ENCODE results near the gene ZDHHC9. TPM values are rescaled to one million over a fixed set of nuclear protein-coding genes. Genes with fewer than 3 reads are reported as not detected.
A peak's percentile ranks its signal among the peaks of the same experiment; 100 is the strongest.

The ZDHHC9 gene
- total RNA-seq, 1 donor from 2014 or later, result 14.6 TPM

DNA sequence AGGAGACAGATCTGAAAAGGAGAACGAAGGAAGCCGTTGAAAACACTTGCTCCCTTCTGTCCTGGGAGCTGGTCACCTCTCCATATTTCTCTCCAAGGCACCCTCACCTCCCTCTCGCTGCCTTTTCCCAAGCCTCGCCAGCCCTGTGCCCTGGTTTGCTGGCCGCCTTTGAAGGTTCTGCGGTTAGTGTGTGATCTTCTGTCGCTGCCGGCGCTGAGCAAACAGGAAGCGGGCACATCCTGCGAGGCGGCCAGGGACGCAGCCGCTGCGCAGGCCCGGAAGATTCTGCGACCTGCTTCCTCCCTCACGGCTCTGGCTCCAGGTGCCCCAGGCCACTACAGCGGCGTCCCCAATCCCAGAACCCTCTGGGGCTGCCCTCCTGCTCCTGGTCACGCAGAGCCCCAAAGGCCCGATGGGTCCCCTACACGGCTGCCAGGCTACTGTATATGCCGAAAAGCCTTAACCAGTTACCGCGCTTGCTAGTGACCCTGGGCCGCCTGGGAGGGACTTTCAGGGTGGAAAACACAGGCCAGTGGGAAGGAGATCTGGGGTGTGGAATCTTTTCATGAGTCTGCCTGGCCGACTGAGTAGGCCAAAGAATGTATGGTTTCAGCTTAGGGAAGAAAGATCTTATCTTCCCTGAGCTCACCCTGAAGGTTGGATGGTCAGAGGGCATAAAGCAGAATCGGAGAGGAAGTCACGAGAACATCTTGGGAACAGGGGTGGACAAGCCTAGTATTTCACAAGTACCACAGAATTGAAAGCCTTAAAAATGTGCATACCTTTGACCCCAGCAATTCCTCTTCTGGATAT lies 66.3 kb downstream of the ZDHHC9 start:
- Mint-ChIP-seq H3K4me1 (peaks cover 46% of the 10 kb centered on the region), H3K27ac (peak overlapping the region; percentile 95), H3K27me3 (no peaks in the 10 kb centered on the region), H3K36me3 (ENCODE audit: low read depth) (peaks cover 17% of the 10 kb centered on the region), H3K9me3 (peaks cover 4% of the 10 kb centered on the region), H3K4me3 (peak overlapping the region; percentile 84)
- DNase-seq, result peak; percentile 91
- intact Hi-C loops (cut with micrococcal nuclease), result loop anchor here (10.0 kb wide), 1 partner anchor 397 kb away; the partner anchor contains the start of gene RAB33A

DNA sequence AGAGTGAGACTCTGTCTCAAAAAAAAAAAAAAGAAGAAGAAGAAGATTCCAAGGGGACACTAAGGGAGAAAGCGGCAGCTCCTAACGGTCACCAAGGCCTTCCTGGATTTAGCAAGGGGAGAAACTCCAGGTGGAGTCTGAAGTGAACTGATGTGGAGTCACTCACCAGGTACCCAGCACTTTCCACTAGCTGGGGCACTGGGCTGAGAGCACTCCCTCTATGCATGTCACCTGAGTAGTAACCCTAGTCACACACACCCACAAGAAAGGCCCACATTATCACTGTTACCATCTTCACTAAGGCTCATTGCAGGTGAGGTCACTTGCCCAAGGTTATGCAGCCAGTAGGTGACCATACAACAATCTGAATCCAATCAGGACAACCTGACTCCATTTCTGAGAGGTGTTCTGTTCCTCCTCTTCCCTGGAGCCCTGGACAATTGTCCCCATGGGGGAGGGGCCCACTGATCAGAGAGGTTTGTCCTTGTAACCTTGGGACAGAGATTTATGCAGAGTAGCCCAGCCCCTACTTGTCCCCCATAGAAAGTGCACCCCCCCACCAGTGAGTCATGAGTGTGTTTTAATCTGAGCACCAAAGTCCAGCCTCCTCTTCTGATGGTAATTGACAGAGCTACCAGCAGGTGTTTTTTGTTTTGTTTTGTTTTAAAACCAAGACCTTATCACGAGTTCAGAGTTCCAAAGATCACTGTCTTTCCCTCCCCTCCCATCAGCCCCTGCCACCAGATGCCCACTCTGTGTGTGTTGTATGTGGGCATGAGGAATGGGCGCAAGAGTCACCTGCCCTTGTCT lies 69.8 kb downstream of the ZDHHC9 start:
- Mint-ChIP-seq H3K4me1 (peaks cover 53% of the 10 kb centered on the region), H3K9me3 (no peaks in the 10 kb centered on the region), H3K27ac (peak overlapping the region; percentile 95), H3K4me3 (peak overlapping the region; percentile 28), H3K36me3 (ENCODE audit: low read depth) (no peaks in the 10 kb centered on the region), H3K27me3 (no peaks in the 10 kb centered on the region)
- DNase-seq, result peak; percentile 64
- intact Hi-C loops (cut with micrococcal nuclease), result loop anchor here (10.0 kb wide), 1 partner anchor 401 kb away; the partner anchor contains the start of gene RAB33A

DNA sequence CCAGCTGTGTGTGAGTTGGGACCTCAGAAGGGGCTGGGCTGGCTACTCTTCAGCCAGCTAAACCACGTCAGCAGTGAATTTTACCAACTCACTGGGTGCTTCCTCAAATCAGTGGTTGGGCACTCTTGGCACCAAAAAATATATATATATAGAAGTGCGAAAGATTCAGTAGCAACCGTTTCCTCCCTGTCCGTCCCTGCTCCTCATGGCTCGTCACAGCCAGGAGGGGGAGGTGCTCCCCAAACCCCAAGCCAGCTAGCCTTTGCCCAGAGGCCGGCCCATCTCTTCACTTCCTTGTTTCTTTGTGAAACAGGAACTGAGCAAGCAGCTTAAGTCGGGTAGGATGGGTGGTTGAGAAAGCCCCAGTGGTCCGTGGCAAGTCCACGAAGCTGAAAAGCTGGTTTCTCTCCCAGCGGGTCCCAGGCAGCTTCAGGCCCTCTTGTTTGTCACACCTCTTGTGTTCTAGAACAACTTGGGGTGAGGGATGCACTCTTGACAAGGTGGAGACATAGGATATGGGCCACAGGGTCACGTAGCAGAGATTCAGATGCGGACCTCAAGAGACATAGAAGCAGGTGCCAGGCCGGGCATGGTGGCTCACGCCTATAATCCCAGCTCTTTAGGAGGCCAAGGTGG lies 70.8 kb downstream of the ZDHHC9 start:
- no peaks in the 10 kb centered on the region for H3K9me3 Mint-ChIP-seq
- intact Hi-C loops (cut with micrococcal nuclease), result loop anchor here (10.0 kb wide), 1 partner anchor 402 kb away; the partner anchor contains the start of gene RAB33A
- H3K27ac Mint-ChIP-seq, result peak overlapping the region; percentile 95
- peaks cover 57% of the 10 kb centered on the region for H3K4me1 Mint-ChIP-seq
- peak overlapping the region; percentile 60 for H3K4me3 Mint-ChIP-seq
- DNase-seq, result peak; percentile 81
- no peaks in the 10 kb centered on the region for H3K36me3 Mint-ChIP-seq (ENCODE audit: low read depth)
- H3K27me3 Mint-ChIP-seq, result no peaks in the 10 kb centered on the region

DNA sequence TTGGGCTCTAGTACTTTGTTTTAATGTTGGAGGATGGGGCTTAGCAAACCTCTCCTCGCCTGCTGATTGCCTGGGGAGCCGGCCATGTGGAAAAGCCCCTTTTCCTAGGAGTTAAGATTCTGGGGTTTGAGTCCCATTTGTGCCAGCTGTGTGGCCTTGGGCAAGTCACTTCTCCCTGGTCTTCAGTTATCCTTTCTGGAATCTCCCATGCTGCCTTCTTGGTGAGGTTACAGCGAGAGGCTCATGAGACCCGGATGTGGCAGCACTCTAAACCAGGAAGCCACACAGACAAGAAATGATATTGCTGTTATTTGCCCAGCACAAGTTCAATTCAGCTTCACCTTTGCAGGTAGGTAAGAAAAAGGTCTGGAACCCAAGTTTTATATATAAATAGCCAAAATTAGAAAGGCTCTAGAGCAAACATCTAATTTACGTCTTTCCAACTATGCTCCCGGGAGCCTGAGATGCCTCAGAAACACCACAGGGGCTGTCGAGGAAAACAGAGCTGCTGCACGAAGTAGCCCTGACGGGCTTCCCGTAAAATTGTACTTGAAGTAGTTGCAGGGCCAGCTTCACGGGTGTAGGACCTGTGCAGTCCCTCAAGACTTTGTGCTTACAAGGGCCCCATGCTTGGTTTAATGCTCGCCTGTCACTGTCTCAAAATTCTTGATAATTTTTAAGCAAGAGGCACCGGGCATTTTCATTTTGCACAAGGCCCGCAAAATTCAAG lies 72.3 kb downstream of the ZDHHC9 start:
- H3K36me3 Mint-ChIP-seq (ENCODE audit: low read depth), result no peaks in the 10 kb centered on the region
- no peaks in the 10 kb centered on the region for H3K9me3 Mint-ChIP-seq
- peaks cover 55% of the 10 kb centered on the region for H3K4me1 Mint-ChIP-seq
- DNase-seq, result peak; percentile 79
- intact Hi-C loops (cut with micrococcal nuclease), result loop anchor here (10.0 kb wide), 1 partner anchor 403 kb away; the partner anchor contains the start of gene RAB33A
- peak overlapping the region; percentile 58 for H3K4me3 Mint-ChIP-seq
- H3K27me3 Mint-ChIP-seq, result no peaks in the 10 kb centered on the region
- peak overlapping the region; percentile 94 for H3K27ac Mint-ChIP-seq

DNA sequence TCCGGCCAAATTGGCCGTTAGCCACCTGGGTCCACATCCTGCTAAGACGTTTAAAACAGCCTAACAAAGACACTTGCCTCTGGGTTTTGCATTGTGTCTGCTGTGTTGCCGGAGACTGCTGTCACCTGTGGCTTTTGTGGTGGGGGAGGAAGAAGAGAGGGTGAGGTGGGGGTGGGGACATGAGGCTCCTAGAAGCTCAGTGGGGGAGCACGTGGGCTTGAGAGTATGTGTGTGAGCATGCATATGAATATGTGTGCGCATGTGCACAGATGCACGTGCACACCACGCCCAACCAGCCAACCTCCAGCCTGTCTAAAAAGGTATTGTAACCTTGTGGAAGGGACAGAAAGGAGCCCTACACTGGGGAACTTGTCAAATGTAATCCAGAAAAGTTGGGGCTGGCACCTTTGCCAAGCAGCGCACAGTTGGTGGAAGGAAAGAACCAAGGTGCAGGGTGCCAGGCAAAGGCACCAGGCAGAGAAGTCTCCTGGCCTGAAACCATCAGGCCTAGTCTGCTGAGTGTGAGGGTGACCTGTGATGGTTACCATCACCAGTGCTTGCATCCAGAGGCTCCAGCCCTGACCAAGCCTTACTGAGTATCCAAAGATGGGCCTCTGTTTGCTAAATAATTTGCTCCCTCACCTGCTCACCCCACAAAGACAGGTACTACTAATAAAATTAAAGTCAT lies 74.1 kb downstream of the ZDHHC9 start:
- Mint-ChIP-seq H3K4me1 (peaks cover 50% of the 10 kb centered on the region), H3K27me3 (no peaks in the 10 kb centered on the region), H3K36me3 (ENCODE audit: low read depth) (no peaks in the 10 kb centered on the region), H3K4me3 (peak overlapping the region; percentile 45), H3K9me3 (no peaks in the 10 kb centered on the region), H3K27ac (peak overlapping the region; percentile 90)
- peak; percentile 90 for DNase-seq
- intact Hi-C loops (cut with micrococcal nuclease), result loop anchor here (1.0 to 10.0 kb wide), 3 partner anchors 9 to 405 kb away; partner anchors contain the start of gene RAB33A

DNA sequence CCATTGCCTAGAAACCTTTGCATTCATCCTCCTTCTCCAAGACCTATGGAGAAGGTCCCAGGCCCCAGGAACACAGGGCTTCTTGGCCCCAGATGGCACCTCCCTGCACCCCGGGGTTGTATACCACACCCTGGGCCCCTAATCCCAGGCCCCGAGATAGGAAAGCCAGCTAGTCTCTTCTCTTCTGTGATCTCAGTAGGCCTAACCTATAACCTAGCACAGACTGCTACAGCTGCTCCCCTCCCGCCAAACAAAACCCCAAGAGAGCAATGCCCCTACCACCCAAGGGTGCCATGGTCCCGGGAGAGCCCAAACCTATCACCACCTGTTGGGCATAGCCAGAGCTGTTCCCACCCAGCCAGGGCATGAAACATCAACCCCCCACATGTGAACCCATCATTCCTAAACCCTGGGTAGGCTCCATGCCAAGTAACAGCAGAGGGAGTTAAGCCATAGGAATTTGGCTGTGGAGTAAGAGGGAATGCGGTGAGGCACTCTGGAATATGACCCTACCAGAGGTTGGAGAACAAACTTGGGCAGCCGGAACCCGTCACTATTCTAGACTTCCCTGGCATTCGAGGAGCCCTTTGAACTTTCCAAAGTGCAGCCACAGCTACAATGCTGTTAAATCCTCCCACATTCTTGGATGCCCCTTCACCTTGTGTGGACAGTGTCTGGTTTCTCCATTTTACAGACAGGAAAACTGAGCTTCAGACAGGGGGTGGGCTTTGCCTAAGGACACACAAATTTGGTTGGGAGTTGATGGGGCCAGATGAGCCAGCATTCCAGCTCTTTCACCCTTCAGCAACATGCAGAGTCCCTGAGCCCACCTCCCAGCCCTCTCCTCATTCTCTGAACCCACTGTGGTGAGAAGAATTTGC lies 74.9 kb downstream of the ZDHHC9 start:
- Mint-ChIP-seq H3K36me3 (ENCODE audit: low read depth) (no peaks in the 10 kb centered on the region), H3K27me3 (no peaks in the 10 kb centered on the region), H3K9me3 (no peaks in the 10 kb centered on the region), H3K4me1 (peaks cover 43% of the 10 kb centered on the region), H3K4me3 (peak overlapping the region; percentile 48), H3K27ac (peak overlapping the region; percentile 90)
- no peak for DNase-seq
- intact Hi-C loops (cut with micrococcal nuclease), result loop anchor here (1.0 kb wide), 2 partner anchors 9 to 12 kb away; no protein-coding TSS in a partner anchor

DNA sequence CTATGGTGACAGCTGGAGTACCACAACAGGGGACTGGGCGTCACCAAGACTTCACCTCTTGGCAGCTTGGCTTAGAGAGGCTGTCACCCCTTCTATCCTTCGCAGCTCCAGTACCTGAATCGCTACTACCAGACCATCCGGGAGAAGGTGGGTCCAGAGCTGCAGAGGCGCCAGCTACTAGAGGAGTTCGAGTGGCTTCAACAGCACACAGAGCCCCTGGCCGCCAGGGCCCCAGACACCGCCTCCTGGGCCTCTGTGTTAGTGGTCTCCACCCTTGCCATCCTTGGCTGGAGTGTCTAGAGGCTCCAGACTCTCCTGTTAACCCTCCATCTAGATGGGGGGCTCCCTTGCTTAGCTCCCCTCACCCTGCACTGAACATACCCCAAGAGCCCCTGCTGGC lies 75.5 kb downstream of the ZDHHC9 start:
- Mint-ChIP-seq H3K27me3 (no peaks in the 10 kb centered on the region), H3K4me3 (no peak overlapping the region), H3K27ac (peak overlapping the region; percentile 90), H3K9me3 (no peaks in the 10 kb centered on the region), H3K4me1 (peaks cover 42% of the 10 kb centered on the region), H3K36me3 (ENCODE audit: low read depth) (no peaks in the 10 kb centered on the region)
- intact Hi-C loops (cut with micrococcal nuclease), result no loop called here
- DNase-seq, result no peak

DNA sequence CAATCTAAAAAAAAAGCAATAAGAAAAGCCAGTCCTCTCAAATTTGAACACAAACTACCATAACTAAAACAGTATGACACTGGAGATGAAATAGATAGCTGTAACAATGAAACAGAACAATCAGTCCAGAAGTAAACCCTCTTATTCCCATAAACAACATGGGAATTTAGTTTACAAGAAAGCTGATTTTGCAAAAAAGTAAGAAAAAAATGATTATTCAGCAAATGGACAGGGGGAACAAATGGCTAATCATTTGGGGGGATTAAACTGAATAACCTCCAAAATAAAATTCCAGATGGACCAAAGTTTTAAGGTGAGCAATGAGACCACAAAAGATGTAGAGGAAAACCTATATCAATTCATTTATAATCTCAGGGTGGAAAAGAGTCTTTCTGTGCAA lies 80.0 kb downstream of the ZDHHC9 start:
- Mint-ChIP-seq H3K36me3 (ENCODE audit: low read depth) (peaks cover 2% of the 10 kb centered on the region), H3K4me3 (no peak overlapping the region), H3K9me3 (no peaks in the 10 kb centered on the region), H3K27ac (no peak overlapping the region), H3K27me3 (no peaks in the 10 kb centered on the region), H3K4me1 (peaks cover 35% of the 10 kb centered on the region)
- no peak for DNase-seq
- intact Hi-C loops (cut with micrococcal nuclease), result no loop called here

DNA sequence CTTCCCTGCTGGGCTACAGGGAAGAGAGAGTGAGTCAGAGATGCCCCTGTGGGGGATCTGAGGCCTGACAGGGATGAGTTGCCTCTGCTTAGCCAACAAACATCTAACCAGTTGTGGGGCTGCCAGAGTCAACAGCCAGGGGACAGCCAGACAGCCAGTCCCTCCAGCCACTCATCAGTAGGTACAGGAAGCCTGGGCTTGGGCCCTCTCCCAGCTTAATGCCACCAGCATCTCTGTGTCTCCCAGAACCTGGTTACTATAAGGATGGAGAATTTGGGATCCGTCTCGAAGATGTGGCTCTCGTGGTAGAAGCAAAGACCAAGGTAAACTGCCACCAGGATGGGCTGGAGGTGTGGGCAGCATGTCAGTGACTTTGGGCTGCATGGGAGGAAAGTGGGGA lies 81.2 kb downstream of the ZDHHC9 start:
- Mint-ChIP-seq H3K36me3 (ENCODE audit: low read depth) (peaks cover 2% of the 10 kb centered on the region), H3K4me1 (peaks cover 32% of the 10 kb centered on the region), H3K27ac (no peak overlapping the region), H3K4me3 (no peak overlapping the region), H3K9me3 (no peaks in the 10 kb centered on the region), H3K27me3 (no peaks in the 10 kb centered on the region)
- intact Hi-C loops (cut with micrococcal nuclease), result no loop called here
- no peak for DNase-seq

DNA sequence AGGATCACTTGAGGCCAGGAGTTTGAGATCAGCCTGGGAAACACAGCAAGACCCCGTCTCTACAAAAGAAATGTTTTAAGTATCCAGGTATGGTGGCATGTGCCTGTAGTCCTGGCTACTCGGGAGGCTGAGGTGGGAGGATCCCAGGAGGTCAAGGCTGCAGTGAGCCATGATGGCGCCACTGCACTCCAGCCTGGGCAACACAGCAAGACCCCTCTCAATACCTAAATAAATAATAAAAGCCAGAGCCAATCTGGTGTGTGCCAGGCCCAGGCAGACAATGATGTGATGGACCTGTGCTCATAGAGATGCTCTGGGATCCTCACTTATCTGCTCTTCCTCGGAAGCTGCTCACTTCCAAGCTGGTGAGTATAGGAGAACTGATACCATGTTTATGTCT lies 82.1 kb downstream of the ZDHHC9 start:
- Mint-ChIP-seq H3K27me3 (no peaks in the 10 kb centered on the region), H3K4me1 (peaks cover 32% of the 10 kb centered on the region), H3K4me3 (no peak overlapping the region), H3K27ac (no peak overlapping the region), H3K36me3 (ENCODE audit: low read depth) (peaks cover 2% of the 10 kb centered on the region), H3K9me3 (no peaks in the 10 kb centered on the region)
- DNase-seq, result no peak
- intact Hi-C loops (cut with micrococcal nuclease), result no loop called here

DNA sequence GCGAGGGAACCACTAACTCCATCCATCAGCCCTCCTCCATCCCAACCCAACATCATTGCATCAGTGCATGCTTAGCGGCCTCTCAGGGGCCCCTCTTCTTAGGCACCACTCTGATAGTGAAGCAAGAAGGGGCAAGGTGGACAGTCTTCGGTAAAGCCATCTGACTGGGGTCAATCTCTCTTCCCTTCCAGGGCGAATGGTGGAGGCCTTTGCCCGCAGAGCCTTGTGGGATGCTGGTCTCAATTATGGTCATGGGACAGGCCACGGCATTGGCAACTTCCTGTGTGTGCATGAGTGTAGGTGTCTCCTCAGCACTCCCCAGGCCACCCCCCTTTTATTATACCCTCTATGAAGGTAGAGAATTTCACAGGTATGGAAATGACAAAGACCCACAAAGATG lies 82.7 kb downstream of the ZDHHC9 start:
- Mint-ChIP-seq H3K4me1 (peaks cover 34% of the 10 kb centered on the region), H3K27me3 (no peaks in the 10 kb centered on the region), H3K9me3 (no peaks in the 10 kb centered on the region), H3K27ac (no peak overlapping the region), H3K4me3 (no peak overlapping the region), H3K36me3 (ENCODE audit: low read depth) (peaks cover 2% of the 10 kb centered on the region)
- no peak for DNase-seq
- intact Hi-C loops (cut with micrococcal nuclease), result loop anchor here (1.0 kb wide), 1 partner anchor 8 kb away; no protein-coding TSS in a partner anchor

DNA sequence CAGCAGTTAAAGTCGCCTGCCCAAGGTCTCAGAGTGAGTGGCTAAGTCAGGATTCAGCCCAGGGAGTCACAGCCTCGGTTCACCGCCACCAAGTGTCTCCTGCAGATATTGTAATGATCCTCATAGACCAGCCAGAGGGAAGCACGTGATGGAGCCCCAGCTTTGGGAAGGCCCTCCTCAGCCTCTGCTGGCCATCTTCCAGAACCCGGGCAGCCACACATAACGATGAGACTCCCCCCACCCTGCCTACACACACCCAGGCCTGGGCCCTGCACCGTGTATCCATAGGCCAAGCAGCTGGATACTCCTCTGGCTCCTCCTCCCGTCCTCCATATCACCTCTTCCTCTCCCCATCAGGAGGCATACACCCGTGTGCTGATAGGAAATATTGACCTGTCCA lies 83.5 kb downstream of the ZDHHC9 start:
- H3K4me3 Mint-ChIP-seq, result peak overlapping the region; percentile 12
- H3K27me3 Mint-ChIP-seq, result no peaks in the 10 kb centered on the region
- H3K9me3 Mint-ChIP-seq, result no peaks in the 10 kb centered on the region
- peaks cover 2% of the 10 kb centered on the region for H3K36me3 Mint-ChIP-seq (ENCODE audit: low read depth)
- H3K4me1 Mint-ChIP-seq, result peaks cover 37% of the 10 kb centered on the region
- peak overlapping the region; percentile 93 for H3K27ac Mint-ChIP-seq
- intact Hi-C loops (cut with micrococcal nuclease), result loop anchor here (1.0 kb wide), 1 partner anchor 9 kb away; no protein-coding TSS in a partner anchor
- no peak for DNase-seq
